Glomerular visceral epithelial cell (primary cell): ENCODE measurements around the gene TEX35.

Experiments
- DNase-seq: peaks from one replicate; pipeline ENCODE4 v3.0.0-alpha.2; 2016; ENCODE audit errors: extremely low spot score

TEX35 gene

GRCh38 chr1:178512566-178513277, at the start of gene TEX35:
Gene TEX35 (plus strand): TSS chr1:178513109. CDS start chr1:178513189, 80 bp downstream.
- no peak for DNase-seq

- no peak for DNase-seq
Observed at GRCh38 chr1:178464141-178464540, 48.8 kb upstream of the TEX35 start.

DNA sequence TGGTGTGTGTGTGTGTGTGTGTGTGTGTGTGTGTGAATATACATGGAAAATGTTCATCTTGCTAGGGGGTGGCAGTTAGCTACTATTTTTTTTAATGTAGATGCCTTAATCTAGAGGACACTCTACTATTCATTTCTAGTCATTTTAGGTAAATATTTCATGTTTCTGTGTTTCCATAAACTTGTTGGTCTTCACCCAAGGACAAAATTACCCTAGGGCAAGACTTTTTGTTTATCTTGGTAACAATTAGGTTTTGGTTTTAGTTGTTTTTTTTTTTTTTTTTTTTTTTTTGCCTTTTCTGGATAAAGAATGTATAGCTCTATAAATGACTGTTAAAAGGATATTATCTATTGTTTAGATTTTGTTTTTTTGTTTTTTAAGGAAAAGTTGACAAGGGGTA, 48.3 kb upstream of the TEX35 start:
- DNase-seq, result no peak

DNA sequence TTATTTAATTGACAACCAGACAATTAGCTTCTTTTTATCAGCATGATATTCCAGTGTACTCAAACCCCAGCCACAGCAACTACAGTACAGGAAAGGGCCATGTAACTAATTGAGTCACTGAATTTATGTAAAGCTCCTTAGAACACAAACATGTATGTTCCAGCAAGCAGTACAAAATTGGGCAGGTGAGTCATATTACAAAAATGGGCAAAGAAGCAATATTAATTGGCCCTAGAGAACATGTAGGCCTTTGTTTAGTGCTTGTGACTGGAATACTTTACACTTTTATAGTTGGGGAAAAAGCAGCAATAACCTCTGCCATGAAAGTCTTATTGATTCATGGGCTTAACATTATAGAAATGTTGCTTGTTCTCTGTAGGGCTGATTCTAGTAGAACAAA, 47.9 kb upstream of the TEX35 start:
- DNase-seq, result no peak

GRCh38 chr1:178467837-178468236, 45.1 kb upstream of the TEX35 start:
- DNase-seq, result no peak

- DNase-seq, result no peak
Observed at GRCh38 chr1:178470411-178470960, 42.4 kb upstream of the TEX35 start.

GRCh38 chr1:178472531-178472930, 40.4 kb upstream of the TEX35 start:
- DNase-seq, result no peak

DNA sequence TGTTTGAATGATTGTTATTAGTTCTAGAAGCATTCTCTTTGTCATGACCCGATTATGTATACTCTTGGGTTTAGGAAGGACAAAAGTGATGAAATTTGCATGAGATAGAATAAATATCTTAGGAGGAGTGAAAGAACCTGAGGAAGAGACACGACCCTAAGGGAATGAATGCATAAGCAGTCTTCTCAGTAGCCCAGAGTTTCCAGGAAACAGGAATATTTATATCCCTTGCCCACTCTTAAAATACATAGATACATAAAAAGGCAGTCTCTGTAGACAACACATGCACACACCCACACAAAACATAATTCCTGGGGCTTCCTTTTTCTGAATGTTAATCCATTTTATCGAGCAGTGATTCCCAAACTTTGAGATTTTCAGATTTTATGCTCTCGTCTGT, 35.5 kb upstream of the TEX35 start:
- no peak for DNase-seq

GRCh38 chr1:178477841-178478240, 35.1 kb upstream of the TEX35 start:
- no peak for DNase-seq

DNA sequence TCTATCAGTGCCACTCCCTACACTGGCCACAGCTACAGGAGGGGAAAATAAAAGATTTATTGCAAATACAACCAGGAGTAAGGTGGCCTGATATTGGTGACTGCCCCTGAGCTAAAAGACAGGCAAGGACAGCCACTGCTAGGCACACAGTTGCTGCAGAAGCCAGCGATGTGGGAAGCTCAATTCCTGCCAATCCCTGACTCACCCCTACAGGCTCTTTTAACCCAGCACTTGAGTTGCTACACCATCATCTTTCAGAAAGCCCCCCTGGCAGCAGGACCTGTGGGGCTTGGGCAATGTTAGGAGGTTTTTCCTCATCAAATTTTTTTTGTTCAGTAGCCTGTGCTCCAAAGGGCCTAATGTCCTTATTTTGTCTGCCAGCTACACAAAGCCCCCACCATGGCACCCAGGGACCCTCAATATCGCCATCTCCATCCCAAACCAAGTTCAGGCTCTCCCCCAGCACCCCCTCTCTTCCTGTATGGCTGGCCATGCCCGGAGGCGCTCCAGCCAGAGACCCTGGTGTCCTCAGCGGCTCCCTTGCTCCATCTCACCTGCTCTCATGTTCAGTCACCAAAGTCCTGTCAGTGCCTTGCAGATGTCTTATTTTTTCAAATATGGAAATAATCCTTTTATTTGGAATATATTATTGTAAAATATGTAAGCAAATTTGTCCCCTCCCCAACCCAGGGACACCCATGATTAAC, 29.5 kb upstream of the TEX35 start:
- DNase-seq, result no peak

DNA sequence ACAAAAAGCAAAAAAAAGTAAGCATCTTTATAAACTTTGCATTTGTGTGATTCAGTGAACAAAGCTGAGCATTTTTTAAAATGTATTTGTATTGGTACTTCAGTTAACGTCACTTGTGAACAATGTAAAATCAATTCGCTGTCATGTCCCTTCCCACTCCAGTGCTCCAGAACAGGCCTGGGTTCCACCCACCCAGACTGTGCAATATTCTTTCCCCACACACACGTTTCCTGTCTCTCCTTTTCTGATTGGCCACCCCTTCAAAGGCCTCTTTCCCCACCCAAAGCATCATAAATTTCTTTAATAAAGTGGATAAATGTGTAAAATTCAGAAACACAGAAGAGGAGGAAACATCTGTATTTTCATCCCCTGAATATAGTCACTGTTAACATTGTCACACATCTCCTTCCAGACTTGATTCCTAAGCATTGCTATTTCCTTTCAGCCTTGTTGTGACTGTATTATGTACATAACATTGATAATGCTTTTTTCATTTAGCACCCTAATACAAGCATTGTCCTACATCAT, 28.1 kb upstream of the TEX35 start:
- no peak for DNase-seq

- DNase-seq, result no peak
Observed at GRCh38 chr1:178485541-178485981, 27.3 kb upstream of the TEX35 start.

DNA sequence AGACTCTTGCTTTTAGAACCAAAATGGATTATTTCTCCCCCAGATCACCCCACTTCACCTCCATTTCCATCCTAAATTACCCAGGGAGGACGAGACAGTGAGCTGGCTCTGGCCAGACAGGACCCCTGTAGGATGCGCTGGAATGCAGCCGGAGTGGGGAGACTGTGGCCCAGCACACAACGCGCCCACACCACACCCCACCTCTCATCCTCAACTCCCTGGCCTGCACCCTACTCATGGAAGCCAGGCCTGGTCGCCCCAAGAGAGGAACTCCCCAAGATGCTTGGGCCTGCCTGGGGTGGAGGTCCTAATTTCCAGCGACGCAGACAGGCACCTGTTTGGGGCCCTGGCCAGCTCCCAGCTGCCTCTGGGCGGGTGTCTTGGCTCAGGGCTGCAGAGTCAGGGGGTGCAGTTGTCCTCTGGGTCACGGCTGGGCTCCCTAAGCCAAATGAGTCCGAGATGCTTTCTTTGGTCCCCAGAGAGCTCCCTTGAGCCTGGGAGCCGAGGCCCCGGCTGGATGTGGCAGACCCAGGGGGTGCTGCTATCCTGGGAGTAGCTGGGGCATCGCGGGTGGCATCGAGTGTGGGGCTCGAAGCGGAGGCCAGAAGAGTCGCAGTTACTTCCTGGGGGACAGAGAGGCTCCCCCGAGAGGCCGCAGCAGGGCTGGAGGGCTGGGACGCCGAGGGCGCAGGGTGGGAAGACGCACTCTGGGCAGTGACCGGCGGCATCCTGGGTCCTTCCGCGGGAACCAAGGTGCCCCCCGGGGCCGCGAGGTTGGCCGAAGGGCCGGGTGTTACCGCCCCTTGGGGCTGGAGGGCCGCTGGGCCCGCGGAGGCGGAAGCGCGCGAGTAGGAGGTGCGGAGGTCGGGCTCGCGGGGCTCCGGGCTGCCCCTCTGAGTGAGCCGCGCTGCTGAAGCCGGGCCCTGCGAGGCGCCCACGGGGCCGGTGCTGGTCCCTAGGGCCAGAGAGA, 26.5 kb upstream of the TEX35 start:
- DNase-seq, result no peak

DNA sequence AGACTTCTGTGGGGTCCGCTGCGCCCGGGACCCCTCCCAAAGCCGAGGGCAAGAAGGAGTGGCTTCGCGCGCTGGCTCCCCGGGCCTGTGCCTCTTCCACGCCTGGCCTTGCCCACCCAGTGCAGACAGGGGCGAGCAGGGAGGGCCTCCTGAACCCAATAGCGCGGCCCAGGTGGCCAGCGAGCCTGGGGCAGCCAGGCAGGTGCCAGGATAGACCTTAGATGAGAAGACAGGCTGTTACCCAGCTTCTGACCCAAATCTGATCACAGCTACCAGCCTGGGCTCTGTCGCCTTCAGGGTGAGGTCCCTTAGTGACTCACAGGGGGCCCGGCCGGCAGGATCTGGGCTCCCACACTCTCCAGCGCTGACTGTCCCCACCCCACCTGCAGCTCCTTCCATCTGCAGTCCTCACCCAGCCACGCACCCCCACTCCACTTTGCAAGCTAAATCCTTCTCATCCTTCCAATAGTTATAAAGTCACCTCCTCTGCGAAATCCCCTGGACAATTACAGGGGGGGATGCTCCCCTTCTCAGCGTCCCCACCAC, 25.8 kb upstream of the TEX35 start:
- no peak for DNase-seq

- DNase-seq, result no peak
Observed at GRCh38 chr1:178488393-178488792, 24.5 kb upstream of the TEX35 start.

DNA sequence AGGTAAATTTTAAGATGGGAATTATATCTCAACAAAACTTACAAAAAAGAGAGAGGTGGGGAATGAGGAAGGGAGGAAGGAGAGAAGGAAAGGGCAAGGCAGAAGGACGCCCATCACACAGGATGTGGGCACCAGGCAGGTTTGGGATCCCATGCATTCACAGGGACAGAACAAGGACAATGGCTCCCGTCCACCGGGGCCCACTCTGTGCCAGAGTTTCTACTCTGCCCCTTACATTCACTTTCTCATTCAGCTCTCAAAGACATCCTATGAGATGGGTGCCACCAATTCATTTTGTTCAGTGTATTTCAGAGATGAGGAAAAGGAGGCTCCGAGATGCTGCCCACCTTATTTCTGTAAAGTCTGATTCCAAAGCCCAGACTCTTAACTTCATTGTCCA, 23.5 kb upstream of the TEX35 start:
- no peak for DNase-seq

- no peak for DNase-seq
Observed at GRCh38 chr1:178490136-178490535, 22.8 kb upstream of the TEX35 start.

DNA sequence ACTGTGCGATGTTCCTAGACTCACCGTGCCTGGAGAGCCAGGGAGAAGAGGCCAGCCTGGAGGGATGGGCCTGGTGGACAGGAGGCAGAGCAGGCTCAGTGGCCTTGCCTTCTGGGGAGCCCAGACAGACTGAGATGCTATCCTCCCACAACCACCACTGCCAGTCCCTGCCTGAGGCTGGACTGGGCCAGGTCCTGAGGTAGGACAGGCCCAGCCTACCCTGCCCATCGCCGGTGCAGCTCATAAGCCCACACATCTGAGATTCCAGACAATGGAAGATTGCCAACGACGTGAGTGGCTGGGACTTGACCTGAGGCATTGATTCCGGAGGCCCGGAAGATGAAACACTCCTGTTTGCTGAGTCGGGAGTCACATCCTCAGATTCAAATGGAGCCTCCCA, 21.9 kb upstream of the TEX35 start:
- no peak for DNase-seq

- DNase-seq, result no peak
Observed at GRCh38 chr1:178491721-178492120, 21.2 kb upstream of the TEX35 start.

DNA sequence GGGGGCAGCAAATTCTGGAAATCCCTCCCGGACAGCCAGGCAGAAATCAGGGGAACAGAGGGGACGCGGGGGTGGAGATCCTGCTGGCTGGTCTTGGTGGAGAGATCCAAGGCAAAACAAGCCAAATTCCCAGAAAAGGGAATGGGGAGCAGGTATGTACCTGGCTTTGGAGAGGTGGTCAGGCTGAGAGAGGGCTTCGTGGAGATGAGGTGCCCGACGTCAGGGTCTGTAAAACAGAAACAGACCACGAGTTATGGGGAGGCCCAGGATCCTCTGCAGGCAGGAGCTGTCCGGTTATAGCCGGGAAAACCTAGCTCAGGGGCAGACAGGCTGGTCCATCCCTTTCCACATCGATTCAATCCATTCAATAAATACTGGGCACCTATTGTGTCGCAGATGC, 20.6 kb upstream of the TEX35 start:
- DNase-seq, result no peak

DNA sequence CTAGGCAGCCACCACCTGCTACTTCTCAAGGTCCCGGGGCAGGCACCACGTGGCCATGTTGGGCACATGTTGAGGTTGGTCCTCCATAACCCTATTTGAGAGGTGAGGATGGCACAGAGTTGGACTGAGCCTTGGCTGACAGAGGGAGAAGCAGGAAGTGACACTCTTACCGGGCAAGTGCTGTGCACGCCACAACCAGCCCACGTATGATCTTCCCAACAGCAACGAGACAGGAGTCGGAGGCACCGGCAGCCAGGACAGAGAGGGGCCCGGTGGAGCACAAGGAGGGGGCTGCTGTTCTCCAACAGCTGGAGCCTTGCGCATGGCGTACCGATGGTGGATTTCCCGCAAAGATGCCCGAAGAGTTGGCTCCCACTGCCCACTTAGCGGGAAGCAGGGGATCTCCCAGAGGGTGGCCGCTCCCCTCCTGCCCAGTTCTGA, 19.6 kb upstream of the TEX35 start:
- DNase-seq, result no peak
